ENCODE results near the gene TTC4. TPM values are rescaled to one million over a fixed set of nuclear protein-coding genes. Genes with fewer than 3 reads are reported as not detected.

The TTC4 gene
- total and polyA plus RNA-seq, 2 experiments from 2014 or later = 25.1 to 33.6 TPM

GRCh38 chr1:54710841-54711240 lies 4.8 kb upstream of the TTC4 start:
- H3K27me3 Mint-ChIP-seq (ENCODE audit: insufficient read depth, low read depth, poor library complexity) = peaks cover 10% of the 10 kb centered on the region
- Histone ChIP-seq H3K4me1 (ENCODE audit: insufficient read depth) (peaks cover 4% of the 10 kb centered on the region; the same call in 1 of the 2 replicates), H3K4me3 (no peak overlapping the region), H3F3A (replicated peaks; ENCODE audit: low read depth) (no peaks in the 10 kb centered on the region), H3K27me3 (ENCODE audit: insufficient read depth) (no peaks in the 10 kb centered on the region), H3K27ac (ENCODE audit: low read depth) (no peak overlapping the region), H3K4me2 (no peak overlapping the region), H3K9me2 (ENCODE audit: insufficient read depth) (no peaks in the 10 kb centered on the region), H3K36me3 (ENCODE audit: insufficient read depth) (no peaks in the 10 kb centered on the region), H3K79me2 (replicated peaks; ENCODE audit: insufficient read depth) (no peaks in the 10 kb centered on the region), H4K20me1 (replicated peaks; ENCODE audit: insufficient read depth) (no peaks in the 10 kb centered on the region), H2AFZ (no peak overlapping the region)
- H3K4me1 Mint-ChIP-seq = peaks cover 9% of the 10 kb centered on the region
- ATAC-seq = no peak
- H3K9me3 Mint-ChIP-seq = no peaks in the 10 kb centered on the region
- no peak for DNase-seq (ENCODE audit: low spot score)
- H3K4me3 Mint-ChIP-seq = no peak overlapping the region
- no peak overlapping the region for H3K27ac Mint-ChIP-seq
- no peaks in the 10 kb centered on the region for H3K36me3 Mint-ChIP-seq (ENCODE audit: low read depth)
- no peak for TF ChIP-seq ZNF114 (CRISPR knock-in tag; IDR thresholded peaks at IDR 0.05)
- no peak for TF ChIP-seq STAT1 (IDR thresholded peaks at IDR 0.05; ENCODE audit: unreplicated experiment)
- no peak for TF ChIP-seq ETS1 (IDR thresholded peaks at IDR 0.05)
- no peak for TF ChIP-seq CTCF (conservative IDR thresholded peaks at IDR 0.05; ENCODE audit: low read depth in 2 of 2)
- TF ChIP-seq CREB1 (CRISPR knock-in tag; IDR thresholded peaks at IDR 0.05; ENCODE audit: low read depth) = no peak
- no peak for TF ChIP-seq ZNF462 (CRISPR knock-in tag; IDR thresholded peaks at IDR 0.05)
- TF ChIP-seq EZH2 (IDR thresholded peaks at IDR 0.05; ENCODE audit: low read depth, unreplicated experiment) = no peak
- no peak for TF ChIP-seq ZNF331 (CRISPR knock-in tag; IDR thresholded peaks at IDR 0.05; ENCODE audit: low read depth)

All from GM23338 (cell line).